Measurements from ENCODE around the gene TNS3. TPM values are rescaled to one million over a fixed set of nuclear protein-coding genes. Genes with fewer than 3 reads are reported as not detected.

The TNS3 gene
- total and polyA plus RNA-seq, 10 of the 15 experiments (the other 5 are each of a cell fraction or from before 2014, with no cell fraction given) = 0.27 to 2.7 (median 0.79) TPM

DNA sequence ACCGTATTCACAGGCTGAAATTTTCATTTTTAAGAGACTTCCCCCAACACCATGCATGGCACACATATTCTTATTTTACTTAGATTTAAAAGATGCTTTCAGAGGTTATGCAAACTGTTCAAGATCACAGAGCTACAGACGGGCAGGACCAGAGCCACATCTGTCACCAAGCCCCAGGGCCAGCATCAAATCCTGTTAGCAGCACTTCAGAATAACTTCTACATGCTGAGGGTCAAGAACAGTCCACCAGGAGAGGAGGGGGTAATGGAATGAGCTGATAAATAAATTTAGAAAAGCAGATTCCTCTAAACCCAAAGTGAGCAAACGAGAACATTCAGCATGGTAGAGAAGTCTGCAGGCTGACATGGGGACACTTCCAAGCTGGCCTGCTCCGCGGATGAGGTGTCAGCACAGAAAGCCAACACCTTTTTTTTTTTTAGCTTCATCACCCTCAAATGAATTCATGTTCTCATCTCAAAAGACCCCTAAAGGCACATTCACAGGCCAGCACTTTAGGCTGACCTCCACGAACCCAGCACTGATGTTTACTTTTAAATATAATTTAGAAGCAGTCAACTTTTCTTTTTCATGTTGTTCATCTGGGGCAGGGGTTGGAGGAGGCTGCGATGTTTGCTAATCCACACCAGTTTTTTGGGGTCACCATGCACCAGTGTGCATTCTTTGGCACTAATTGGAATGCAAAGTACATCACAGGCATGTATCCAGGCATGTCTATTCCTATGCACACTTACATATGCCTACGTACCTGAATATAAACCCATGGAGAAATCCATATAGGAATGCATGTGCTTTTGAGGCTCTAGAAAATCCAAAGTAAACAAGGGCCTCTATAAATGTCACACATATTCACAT lies 249.0 kb downstream of the TNS3 start:
- H3K4me2 ChIP-seq (ENCODE audit: control insufficient read depth, insufficient read depth) = no peak overlapping the region
- no peak for ATAC-seq
- no peaks in the 10 kb centered on the region for H3K79me2 ChIP-seq (ENCODE audit: control insufficient read depth, insufficient read depth, low read length)
- FAIRE-seq = no peak
- SMC1A ChIA-PET (ENCODE audit: uncharacterized antibody, unreplicated experiment) = interaction anchor here (0.7 kb wide), 1 partner anchor 1688 kb away, joined by 3 read pairs; no protein-coding TSS in a partner anchor
- H4K20me1 ChIP-seq (ENCODE audit: control insufficient read depth, insufficient read depth) = no peaks in the 10 kb centered on the region
- intact Hi-C loops (cut with micrococcal nuclease; ENCODE audit: unreplicated experiment) = no loop called here
- no peaks in the 10 kb centered on the region; a peak in 1 of 4 replicates for H3K27me3 ChIP-seq (replicated peaks in 1 of 2; ENCODE audit: control insufficient read depth in 2 of 2, insufficient read depth in 2 of 2, low read length in 1 of 2)
- no peak for DNase-seq (ENCODE audit: low read depth, low spot score)
- CTCF ChIA-PET = no interaction called here
- no peaks in the 10 kb centered on the region for H3K36me3 ChIP-seq (ENCODE audit: control insufficient read depth in 2 of 2, insufficient read depth in 2 of 2, low read length in 1 of 2)
- no peak overlapping the region for H3K4me3 ChIP-seq
- BruUV-seq (replicated peaks) = no TSS peak
- in situ Hi-C loops (cut with MboI) = no loop called here
- POLR2A ChIA-PET = no interaction called here
- no peaks in the 10 kb centered on the region for H3K4me1 ChIP-seq (ENCODE audit: control insufficient read depth, insufficient read depth, low read length)
- 40% methylated on average over 8 of the region's 8 CpGs for WGBS (ENCODE audit: insufficient coverage, insufficient replicate concordance, low lambda C conversion rate, missing lambda C conversion rate)
- RAD21 ChIA-PET (ENCODE audit: unreplicated experiment) = no interaction called here
- no peaks in the 10 kb centered on the region for H3K9me3 ChIP-seq (replicated peaks; ENCODE audit: control insufficient read depth, insufficient read depth, low read length)
- no peak overlapping the region for H2AFZ ChIP-seq (ENCODE audit: control insufficient read depth, low read depth, low read length)
- H3K9ac ChIP-seq (ENCODE audit: control insufficient read depth, insufficient read depth, low read length) = no peak overlapping the region
- no peak overlapping the region for H3K27ac ChIP-seq (ENCODE audit: control insufficient read depth, insufficient read depth)
- TF ChIP-seq BRCA1 (IDR thresholded peaks at IDR 0.05; ENCODE audit: low read depth, low read length) (no peak), DPF2 (IDR thresholded peaks at IDR 0.05) (no peak), GATAD2B (conservative IDR thresholded peaks at IDR 0.05; ENCODE audit: low read depth) (no peak), CHD2 (IDR thresholded peaks at IDR 0.05; ENCODE audit: borderline replicate concordance, low read depth, low read length) (no peak)
- TF ChIP-seq, protein P1, sequence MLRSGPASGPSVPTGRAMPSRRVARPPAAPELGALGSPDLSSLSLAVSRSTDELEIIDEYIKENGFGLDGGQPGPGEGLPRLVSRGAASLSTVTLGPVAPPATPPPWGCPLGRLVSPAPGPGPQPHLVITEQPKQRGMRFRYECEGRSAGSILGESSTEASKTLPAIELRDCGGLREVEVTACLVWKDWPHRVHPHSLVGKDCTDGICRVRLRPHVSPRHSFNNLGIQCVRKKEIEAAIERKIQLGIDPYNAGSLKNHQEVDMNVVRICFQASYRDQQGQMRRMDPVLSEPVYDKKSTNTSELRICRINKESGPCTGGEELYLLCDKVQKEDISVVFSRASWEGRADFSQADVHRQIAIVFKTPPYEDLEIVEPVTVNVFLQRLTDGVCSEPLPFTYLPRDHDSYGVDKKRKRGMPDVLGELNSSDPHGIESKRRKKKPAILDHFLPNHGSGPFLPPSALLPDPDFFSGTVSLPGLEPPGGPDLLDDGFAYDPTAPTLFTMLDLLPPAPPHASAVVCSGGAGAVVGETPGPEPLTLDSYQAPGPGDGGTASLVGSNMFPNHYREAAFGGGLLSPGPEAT (IDR thresholded peaks at IDR 0.05; ENCODE audit: low read depth) = no peak
- TF ChIP-seq, protein P2, sequence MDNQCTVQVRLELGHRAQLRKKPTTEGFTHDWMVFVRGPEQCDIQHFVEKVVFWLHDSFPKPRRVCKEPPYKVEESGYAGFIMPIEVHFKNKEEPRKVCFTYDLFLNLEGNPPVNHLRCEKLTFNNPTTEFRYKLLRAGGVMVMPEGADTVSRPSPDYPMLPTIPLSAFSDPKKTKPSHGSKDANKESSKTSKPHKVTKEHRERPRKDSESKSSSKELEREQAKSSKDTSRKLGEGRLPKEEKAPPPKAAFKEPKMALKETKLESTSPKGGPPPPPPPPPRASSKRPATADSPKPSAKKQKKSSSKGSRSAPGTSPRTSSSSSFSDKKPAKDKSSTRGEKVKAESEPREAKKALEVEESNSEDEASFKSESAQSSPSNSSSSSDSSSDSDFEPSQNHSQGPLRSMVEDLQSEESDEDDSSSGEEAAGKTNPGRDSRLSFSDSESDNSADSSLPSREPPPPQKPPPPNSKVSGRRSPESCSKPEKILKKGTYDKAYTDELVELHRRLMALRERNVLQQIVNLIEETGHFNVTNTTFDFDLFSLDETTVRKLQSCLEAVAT (IDR thresholded peaks at IDR 0.05) = no peak
- TF ChIP-seq, protein P3, sequence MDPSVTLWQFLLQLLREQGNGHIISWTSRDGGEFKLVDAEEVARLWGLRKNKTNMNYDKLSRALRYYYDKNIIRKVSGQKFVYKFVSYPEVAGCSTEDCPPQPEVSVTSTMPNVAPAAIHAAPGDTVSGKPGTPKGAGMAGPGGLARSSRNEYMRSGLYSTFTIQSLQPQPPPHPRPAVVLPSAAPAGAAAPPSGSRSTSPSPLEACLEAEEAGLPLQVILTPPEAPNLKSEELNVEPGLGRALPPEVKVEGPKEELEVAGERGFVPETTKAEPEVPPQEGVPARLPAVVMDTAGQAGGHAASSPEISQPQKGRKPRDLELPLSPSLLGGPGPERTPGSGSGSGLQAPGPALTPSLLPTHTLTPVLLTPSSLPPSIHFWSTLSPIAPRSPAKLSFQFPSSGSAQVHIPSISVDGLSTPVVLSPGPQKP (IDR thresholded peaks at IDR 0.05; ENCODE audit: low read depth, low read length) = no peak

All from GM12878 (cell line).